Naive B cell (primary cell): ENCODE results near the gene NDFIP1. TPM values are rescaled to one million over a fixed set of nuclear protein-coding genes. Genes with fewer than 3 reads are reported as not detected.
A peak's percentile ranks its signal among the peaks of the same experiment; 100 is the strongest.
"Not testable (repeated sequence)": the region's sequence is repeated elsewhere in the genome, so short reads cannot be mapped to it uniquely, and the experiment has no call there.

Source experiments
- ATAC-seq, 2 donors: fragments of 150-1000 bp; cut with Tn5 transposase; 2 replicates each; pipeline ENCODE4 v1.10.0; 2021; ENCODE audit warnings: low read depth in 2 of 2, mild to moderate bottlenecking in 2 of 2, moderate library complexity in 2 of 2
- DNase-seq: peaks from one replicate; pipeline ENCODE4 v3.0.0; 2022
- H3K27ac Mint-ChIP-seq, 6 donors: one replicate each; pipeline ENCODE4 v1.8.0; 2020 to 2022; ENCODE audit warnings: mild to moderate bottlenecking in 6 of 6, mixed read lengths in 6 of 6, moderate library complexity in 5 of 6, inconsistent platforms in 2 of 6
- H3K27me3 Mint-ChIP-seq, 3 donors: one replicate each; pipeline ENCODE4 v1.8.0; 2021 to 2022; ENCODE audit warnings: mixed read lengths in 3 of 3, mild to moderate bottlenecking in 1 of 3
- H3K36me3 Mint-ChIP-seq, 2 donors: one replicate each; pipeline ENCODE4 v1.8.0; 2020 to 2022; ENCODE audit warnings: mixed read lengths in 2 of 2, inconsistent platforms in 1 of 2, mild to moderate bottlenecking in 1 of 2
- H3K4me1 Mint-ChIP-seq, 3 donors: one replicate each; pipeline ENCODE4 v1.8.0; 2020 to 2022; ENCODE audit warnings: mixed read lengths in 3 of 3, inconsistent platforms in 1 of 3, mild to moderate bottlenecking in 1 of 3, moderate library complexity in 1 of 3
- H3K4me3 Mint-ChIP-seq, 8 donors: one replicate each; pipeline ENCODE4 v1.8.0; 2020 to 2022; ENCODE audit warnings: mild to moderate bottlenecking in 8 of 8, mixed read lengths in 8 of 8, moderate library complexity in 8 of 8, inconsistent platforms in 2 of 8
- H3K9me3 Mint-ChIP-seq, 7 donors: one replicate each; pipeline ENCODE4 v1.8.0; 2020 to 2022; ENCODE audit warnings: mixed read lengths in 7 of 7, mild to moderate bottlenecking in 5 of 7, inconsistent platforms in 2 of 7, moderate library complexity in 1 of 7
- polyA plus RNA-seq, 6 donors: library from polyadenylated mRNA; unstranded; fragments of 300-500 nt; fragmentation: Illumina TruSeq; gene quantifications; one replicate each; pipeline ENCODE4 v1.2.3, GENCODE V29; 2021; ENCODE audit warnings: low read depth in 6 of 6

NDFIP1 gene
- polyA plus RNA-seq, 6 donors from 2014 or later, result 11.8 to 21.1 (median 17.9) TPM

GRCh38 chr5:142079306-142079721 is 29.3 kb upstream of the NDFIP1 start:
- no peak overlapping the region for H3K27ac Mint-ChIP-seq
- no peak for ATAC-seq

GRCh38 chr5:142080248-142080647 is 28.3 kb upstream of the NDFIP1 start:
- H3K4me1 Mint-ChIP-seq, result no peaks in the 10 kb centered on the region
- H3K27ac Mint-ChIP-seq, result no peak overlapping the region
- peaks cover 13 to 33% (median 19%) of the 10 kb centered on the region in 3 donors for H3K27me3 Mint-ChIP-seq
- ATAC-seq (no peak), DNase-seq (no peak)
- H3K36me3 Mint-ChIP-seq, result no peaks in the 10 kb centered on the region
- H3K9me3 Mint-ChIP-seq, result no peaks in the 10 kb centered on the region
- H3K4me3 Mint-ChIP-seq, result no peak overlapping the region

More at GRCh38 chr5:142079306-142079721, 29.3 kb upstream of the NDFIP1 start:
- peaks cover 13 to 25% (median 15%) of the 10 kb centered on the region in 3 donors for H3K27me3 Mint-ChIP-seq
- no peak for DNase-seq
- no peaks in the 10 kb centered on the region for H3K4me1 Mint-ChIP-seq
- H3K36me3 Mint-ChIP-seq, result no peaks in the 10 kb centered on the region
- H3K4me3 Mint-ChIP-seq, result no peak overlapping the region
- H3K9me3 Mint-ChIP-seq, result no peaks in the 10 kb centered on the region

- no peaks in the 10 kb centered on the region for H3K9me3 Mint-ChIP-seq
- H3K27me3 Mint-ChIP-seq, result peaks cover 21 to 49% (median 26%) of the 10 kb centered on the region in 3 donors
- H3K4me1 Mint-ChIP-seq, result no peaks in the 10 kb centered on the region
- ATAC-seq (no peak), DNase-seq (no peak)
- no peak overlapping the region for H3K4me3 Mint-ChIP-seq
- no peak overlapping the region for H3K27ac Mint-ChIP-seq
- H3K36me3 Mint-ChIP-seq, result no peaks in the 10 kb centered on the region
These were observed 26.3 kb upstream of the NDFIP1 start for GRCh38 chr5:142082182-142082781.

- no peak overlapping the region for H3K27ac Mint-ChIP-seq
- H3K27me3 Mint-ChIP-seq, result peaks cover 31 to 61% (median 37%) of the 10 kb centered on the region in 3 donors
- H3K4me1 Mint-ChIP-seq, result no peaks in the 10 kb centered on the region
These were observed 22.4 kb upstream of the NDFIP1 start for GRCh38 chr5:142086229-142086628.

GRCh38 chr5:142086679-142087078 is 21.9 kb upstream of the NDFIP1 start:
- Mint-ChIP-seq H3K36me3 (no peaks in the 10 kb centered on the region), H3K4me3 (no peak overlapping the region), H3K4me1 (no peaks in the 10 kb centered on the region), H3K27me3 (peaks cover 30 to 59% (median 37%) of the 10 kb centered on the region in 3 donors), H3K9me3 (no peaks in the 10 kb centered on the region), H3K27ac (no peak overlapping the region)
- ATAC-seq (no peak), DNase-seq (no peak)

More at GRCh38 chr5:142086229-142086628, 22.4 kb upstream of the NDFIP1 start:
- no peaks in the 10 kb centered on the region for H3K36me3 Mint-ChIP-seq
- ATAC-seq, result no peak
- no peak overlapping the region for H3K4me3 Mint-ChIP-seq
- no peaks in the 10 kb centered on the region for H3K9me3 Mint-ChIP-seq
- DNase-seq, result no peak

GRCh38 chr5:142087920-142088679 is 20.5 kb upstream of the NDFIP1 start:
- ATAC-seq (no peak), DNase-seq (no peak)
- no peak overlapping the region for H3K27ac Mint-ChIP-seq
- H3K4me3 Mint-ChIP-seq, result no peak overlapping the region
- H3K36me3 Mint-ChIP-seq, result no peaks in the 10 kb centered on the region
- peaks cover 23 to 50% (median 37%) of the 10 kb centered on the region in 3 donors for H3K27me3 Mint-ChIP-seq
- no peaks in the 10 kb centered on the region for H3K4me1 Mint-ChIP-seq
- H3K9me3 Mint-ChIP-seq, result no peaks in the 10 kb centered on the region

- not testable (repeated sequence) for H3K4me3 Mint-ChIP-seq, ATAC-seq, H3K4me1 Mint-ChIP-seq, H3K36me3 Mint-ChIP-seq, DNase-seq, H3K27ac Mint-ChIP-seq, H3K9me3 Mint-ChIP-seq
- H3K27me3 Mint-ChIP-seq, result peaks cover 20 to 50% (median 36%) of the 10 kb centered on the region in 3 donors
These were observed 19.6 kb upstream of the NDFIP1 start for GRCh38 chr5:142088855-142089479.

- no peaks in the 10 kb centered on the region for H3K36me3 Mint-ChIP-seq
- no peak for DNase-seq
- no peak overlapping the region for H3K4me3 Mint-ChIP-seq
- no peaks in the 10 kb centered on the region for H3K4me1 Mint-ChIP-seq
- no peak for ATAC-seq
- no peak overlapping the region for H3K27ac Mint-ChIP-seq
- no peaks in the 10 kb centered on the region for H3K9me3 Mint-ChIP-seq
- H3K27me3 Mint-ChIP-seq, result peaks cover 16 to 31% (median 24%) of the 10 kb centered on the region in 3 donors
These were observed 17.6 kb upstream of the NDFIP1 start for GRCh38 chr5:142091012-142091411.

- H3K27ac Mint-ChIP-seq, result no peak overlapping the region
- ATAC-seq (no peak), DNase-seq (no peak)
- no peaks in the 10 kb centered on the region for H3K36me3 Mint-ChIP-seq
- no peak overlapping the region for H3K4me3 Mint-ChIP-seq
- no peaks in the 10 kb centered on the region for H3K4me1 Mint-ChIP-seq
- H3K27me3 Mint-ChIP-seq, result peaks cover 7 to 26% (median 24%) of the 10 kb centered on the region in 3 donors
- H3K9me3 Mint-ChIP-seq, result no peaks in the 10 kb centered on the region
These were observed 16.7 kb upstream of the NDFIP1 start for GRCh38 chr5:142091922-142092321.

- H3K27ac Mint-ChIP-seq, result no peak overlapping the region
- H3K9me3 Mint-ChIP-seq, result no peaks in the 10 kb centered on the region
- ATAC-seq (no peak), DNase-seq (no peak)
- H3K4me3 Mint-ChIP-seq, result no peak overlapping the region
- H3K36me3 Mint-ChIP-seq, result no peaks in the 10 kb centered on the region
- H3K27me3 Mint-ChIP-seq, result peaks cover 0 to 11% (median 11%) of the 10 kb centered on the region in 3 donors
- no peaks in the 10 kb centered on the region for H3K4me1 Mint-ChIP-seq
These were observed 13.5 kb upstream of the NDFIP1 start for GRCh38 chr5:142095035-142095434.

- H3K36me3 Mint-ChIP-seq, result no peaks in the 10 kb centered on the region
- no peak overlapping the region for H3K27ac Mint-ChIP-seq
- DNase-seq (no peak), ATAC-seq (no peak)
- H3K9me3 Mint-ChIP-seq, result peaks cover 0 to under 1% (median 0%) of the 10 kb centered on the region in 7 donors
- no peaks in the 10 kb centered on the region for H3K4me1 Mint-ChIP-seq
- H3K27me3 Mint-ChIP-seq, result peaks cover 3 to 12% (median 11%) of the 10 kb centered on the region in 3 donors
- H3K4me3 Mint-ChIP-seq, result no peak overlapping the region
These were observed 12.8 kb upstream of the NDFIP1 start for GRCh38 chr5:142095651-142096330.

GRCh38 chr5:142096382-142096781 is 12.2 kb upstream of the NDFIP1 start:
- peaks cover 0 to 3% (median 0%) of the 10 kb centered on the region in 7 donors for H3K9me3 Mint-ChIP-seq
- H3K27ac Mint-ChIP-seq, result no peak overlapping the region
- peaks cover 8 to 18% (median 9%) of the 10 kb centered on the region in 3 donors for H3K27me3 Mint-ChIP-seq
- H3K36me3 Mint-ChIP-seq, result no peaks in the 10 kb centered on the region
- H3K4me1 Mint-ChIP-seq, result no peaks in the 10 kb centered on the region
- ATAC-seq (no peak), DNase-seq (no peak)
- no peak overlapping the region for H3K4me3 Mint-ChIP-seq

- peak overlapping the region in 1 of 6 donors; percentile 6 for H3K27ac Mint-ChIP-seq
- ATAC-seq, result no peak
These were observed 10.9 kb upstream of the NDFIP1 start for GRCh38 chr5:142097681-142098080.

More at GRCh38 chr5:142097681-142098080, 10.9 kb upstream of the NDFIP1 start:
- H3K4me3 Mint-ChIP-seq, result no peak overlapping the region
- no peak for DNase-seq
- H3K27me3 Mint-ChIP-seq, result peaks cover 8 to 20% (median 13%) of the 10 kb centered on the region in 3 donors
- peaks cover 0 to 3% (median 0%) of the 10 kb centered on the region in 7 donors for H3K9me3 Mint-ChIP-seq
- H3K36me3 Mint-ChIP-seq, result no peaks in the 10 kb centered on the region
- no peaks in the 10 kb centered on the region for H3K4me1 Mint-ChIP-seq
